ENCODE measurements around the gene PRKAG2.

DNA sequence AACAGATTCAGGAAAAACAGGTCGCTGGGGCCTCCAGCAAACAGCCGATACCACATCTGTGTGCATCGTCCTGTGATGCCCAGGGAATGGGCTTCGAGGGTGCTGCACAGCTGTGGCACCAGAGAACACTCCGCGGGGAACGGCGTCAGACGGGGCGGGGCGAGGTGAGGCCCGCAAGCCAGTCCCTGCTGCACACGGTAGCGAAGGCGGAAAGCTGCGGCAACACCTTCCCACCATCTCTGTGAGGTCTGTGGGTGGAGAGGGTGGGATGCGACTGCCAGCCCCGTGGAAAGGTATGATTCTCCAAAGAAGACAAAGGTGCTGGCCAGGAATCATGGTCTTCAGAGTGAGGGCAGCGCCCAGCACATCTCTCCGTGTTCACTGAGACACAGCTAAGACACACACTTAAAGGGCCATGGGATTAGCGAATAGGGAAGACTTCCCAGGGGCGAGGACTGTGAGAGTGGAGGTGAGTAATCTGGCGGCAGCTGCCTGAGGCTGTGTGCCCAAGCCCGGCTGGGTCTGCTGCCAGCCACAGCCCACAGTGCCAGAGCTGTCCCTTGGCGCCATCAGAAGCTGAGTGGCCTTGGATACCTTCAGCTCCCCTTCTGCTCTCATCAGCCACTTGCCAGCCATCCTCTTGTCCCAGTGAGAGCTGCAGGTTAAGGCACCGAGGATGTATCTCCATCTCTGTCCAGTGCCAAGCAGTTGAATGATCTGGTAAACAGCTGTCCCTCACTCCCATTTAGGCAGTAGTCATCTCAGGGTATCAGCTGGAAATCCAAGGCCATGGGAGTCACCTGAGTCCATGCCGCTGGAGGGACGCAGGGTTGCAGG, 17.6 kb downstream of the PRKAG2 start:
- no peak for TF ChIP-seq EZH2 (IDR thresholded peaks at IDR 0.05; ENCODE audit: low read depth, low read length, severe bottlenecking)
- no peak for TF ChIP-seq NRF1 (IDR thresholded peaks at IDR 0.05; ENCODE audit: low read depth, low read length)
- TF ChIP-seq SIN3A (conservative IDR thresholded peaks at IDR 0.05 in 1 of 2, IDR thresholded peaks at IDR 0.05 in 1 of 2; ENCODE audit: low read depth in 1 of 2, low read length in 2 of 2): no peak
- no peak for TF ChIP-seq TAF1 (IDR thresholded peaks at IDR 0.05; ENCODE audit: low read depth, low read length)
- TF ChIP-seq RAD21 (IDR thresholded peaks at IDR 0.05 in 1 of 2, conservative IDR thresholded peaks at IDR 0.05 in 1 of 2; ENCODE audit: low read depth in 2 of 2, low read length in 2 of 2): no peak

Data from H1 (cell line).